Ovary (tissue), 9 donors: ENCODE data around the gene PTGFR. TPM values are rescaled to one million over a fixed set of nuclear protein-coding genes. Genes with fewer than 3 reads are reported as not detected.

Experiments
- DNase-seq, 5 donors: peaks; one replicate each; pipeline ENCODE4 v3.0.0-alpha.2; 2019 to 2020
- H3K27ac ChIP-seq, 2 donors: fragments of 200-600 bp; one replicate each; pipeline versions ENCODE4 v1.5.1 to v1.8.0; 2019 to 2022
- H3K27me3 ChIP-seq: fragments of 200-600 bp; one replicate; pipeline ENCODE4 v1.8.0; 2022
- H3K36me3 ChIP-seq: fragments of 200-600 bp; sonication (generic); one replicate; pipeline ENCODE4 v1.5.1; 2019
- H3K4me1 ChIP-seq: one replicate; pipeline ENCODE4 v1.8.1; 2013; ENCODE audit warnings: mild to moderate bottlenecking, moderate library complexity; ENCODE audit not compliant: insufficient read depth
- H3K4me3 ChIP-seq: fragments of 200-600 bp; sonication (generic); one replicate; pipeline ENCODE4 v1.5.1; 2017
- H3K9me3 ChIP-seq, 2 donors: fragments of 200-600 bp in 1 of 2; sonication (generic) in 1 of 2; one replicate each; pipeline versions ENCODE4 v1.5.1 to v1.8.1; 2013 to 2019; ENCODE audit warnings: mild to moderate bottlenecking in 1 of 2, moderate library complexity in 1 of 2
- EP300 ChIP-seq: sonication (generic); formaldehyde crosslinking; IDR thresholded peaks from one replicate; pipeline ENCODE4 v1.6.1; 2017; ENCODE audit warnings: antibody characterized with exemption
- POLR2A ChIP-seq: fragments of 450-650 bp; IDR thresholded peaks from one replicate; pipeline ENCODE4 v1.6.1; 2017; ENCODE audit warnings: antibody characterized with exemption, mild to moderate bottlenecking, moderate library complexity
- WGBS, 3 donors: extraction: QIAGEN DNeasy Blood & Tissue Kit in 1 of 3; methylation state at CpG; one replicate each; pipeline versions ENCODE4 v1.1.5 to v1.1.7; 2013 to 2017; 5-methylcytosine and 5-hydroxymethylcytosine counted together
- intact Hi-C, 4 donors: fragments of 100-400 bp; cut with DNase I; formaldehyde crosslinking; loops; one replicate each; pipeline versions ENCODE4 v1.11.0 to v1.15.1; 2022 to 2023
- polyA plus RNA-seq, 2 donors: library from polyadenylated mRNA; stranded (reverse); fragments of 200-250 nt in 1 of 2; fragments of 350-450 nt in 1 of 2; fragmentation: Illumina TruSeq in 1 of 2; extraction: RNeasy Lipid Tissue Mini Kit (QIAGEN cat#74804) in 1 of 2; gene quantifications; one replicate each; pipeline ENCODE4 v1.2.3, GENCODE V29; 2013 to 2014
- total RNA-seq, 7 donors: library from RNA; depleted of rRNA in 2 of 7; stranded (reverse); fragments of >200 nt in 2 of 7; fragmentation: NEBNext Ultra II Directional in 3 of 7; extraction: Animal tissue kit (Norgen Biotek cat#: 25700) in 3 of 7; gene quantifications; one replicate each; pipeline versions ENCODE4 v1.1.0 to v1.2.4, GENCODE V29; 2016 to 2023
- TF ChIP-seq, protein P1 (sequence below), 3 donors: fragments of 450-650 bp in 2 of 3; fragments of 200-600 bp in 1 of 3; IDR thresholded peaks; one replicate each; pipeline versions ENCODE4 v1.5.1 to v1.8.0; 2016 to 2022; ENCODE audit warnings: antibody characterized with exemption in 3 of 3, mild to moderate bottlenecking in 1 of 3
- donor health status: DM: no; HTN: no; CAD: no; lungs with moderate emphysema.
- donor health status: DM: no; HTN: no; CAD: no.
- donor health status: Bipolar disorder and iron deficiency.
- donor health status: DM: yes; HTN: yes; CAD: no.
- donor health status: DM: no; HTN: no; CAD: no.
- donor health status: DM: yes; HTN: yes; CAD: no.

The PTGFR gene
- total and polyA plus RNA-seq, 9 donors: 2.0 to 42.6 (median 3.8) TPM

DNA sequence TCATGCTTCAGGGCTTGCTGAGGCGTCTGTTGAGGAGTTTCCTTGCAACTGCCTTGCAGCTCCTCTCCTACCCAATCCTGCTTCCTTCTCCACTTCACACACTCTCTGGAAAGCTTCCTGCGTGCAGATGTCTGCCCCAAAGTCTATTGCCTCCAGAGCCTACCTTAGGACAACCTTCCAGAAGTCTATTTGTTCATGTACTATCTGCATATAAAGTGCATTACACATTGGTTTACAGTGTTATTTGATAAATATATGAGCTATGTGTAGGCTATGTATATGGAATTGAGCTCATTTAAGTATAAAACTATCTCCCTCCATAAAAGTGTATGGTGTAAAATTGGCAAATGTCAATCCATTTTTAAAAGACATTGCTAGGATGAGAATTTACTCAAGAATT is 9.8 kb downstream of the PTGFR start:
- WGBS, 3 donors: 68 to 82% (median 69%) methylated on average over 2 of the region's 2 CpGs
- TF ChIP-seq POLR2A (no peak), EP300 (no peak)
- TF ChIP-seq, protein P1, sequence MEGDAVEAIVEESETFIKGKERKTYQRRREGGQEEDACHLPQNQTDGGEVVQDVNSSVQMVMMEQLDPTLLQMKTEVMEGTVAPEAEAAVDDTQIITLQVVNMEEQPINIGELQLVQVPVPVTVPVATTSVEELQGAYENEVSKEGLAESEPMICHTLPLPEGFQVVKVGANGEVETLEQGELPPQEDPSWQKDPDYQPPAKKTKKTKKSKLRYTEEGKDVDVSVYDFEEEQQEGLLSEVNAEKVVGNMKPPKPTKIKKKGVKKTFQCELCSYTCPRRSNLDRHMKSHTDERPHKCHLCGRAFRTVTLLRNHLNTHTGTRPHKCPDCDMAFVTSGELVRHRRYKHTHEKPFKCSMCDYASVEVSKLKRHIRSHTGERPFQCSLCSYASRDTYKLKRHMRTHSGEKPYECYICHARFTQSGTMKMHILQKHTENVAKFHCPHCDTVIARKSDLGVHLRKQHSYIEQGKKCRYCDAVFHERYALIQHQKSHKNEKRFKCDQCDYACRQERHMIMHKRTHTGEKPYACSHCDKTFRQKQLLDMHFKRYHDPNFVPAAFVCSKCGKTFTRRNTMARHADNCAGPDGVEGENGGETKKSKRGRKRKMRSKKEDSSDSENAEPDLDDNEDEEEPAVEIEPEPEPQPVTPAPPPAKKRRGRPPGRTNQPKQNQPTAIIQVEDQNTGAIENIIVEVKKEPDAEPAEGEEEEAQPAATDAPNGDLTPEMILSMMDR (IDR thresholded peaks at IDR 0.05): no peak
- Histone ChIP-seq H3K9me3 (no peaks in the 10 kb centered on the region), H3K36me3 (no peaks in the 10 kb centered on the region), H3K27ac (no peak overlapping the region), H3K4me3 (no peak overlapping the region), H3K4me1 (no peaks in the 10 kb centered on the region), H3K27me3 (no peaks in the 10 kb centered on the region)
- intact Hi-C loops: no loop called here
- no peak for DNase-seq

DNA sequence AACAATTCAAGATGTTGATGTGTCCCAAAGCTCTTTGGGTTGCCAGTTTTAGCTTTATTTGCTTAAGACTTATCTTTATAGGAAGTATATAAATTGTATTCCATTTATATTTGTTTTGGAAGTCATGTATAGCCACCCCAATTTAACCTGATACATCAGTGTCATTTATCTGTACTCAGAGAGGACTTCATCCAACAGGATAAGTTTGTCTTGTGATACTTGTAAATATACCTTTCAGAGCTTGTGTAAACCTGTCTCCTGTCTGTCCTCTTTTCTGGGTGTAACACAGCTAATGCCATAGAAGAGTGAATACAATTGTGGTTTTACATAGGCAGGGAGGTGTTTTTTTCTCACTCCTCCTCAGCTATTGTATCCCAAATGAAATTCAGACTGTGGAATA is 10.4 kb downstream of the PTGFR start:
- TF ChIP-seq EP300 (no peak), POLR2A (no peak)
- TF ChIP-seq, protein P1 (IDR thresholded peaks at IDR 0.05): no peak
- Histone ChIP-seq H3K4me3 (no peak overlapping the region), H3K36me3 (no peaks in the 10 kb centered on the region), H3K9me3 (no peaks in the 10 kb centered on the region), H3K4me1 (no peaks in the 10 kb centered on the region), H3K27me3 (no peaks in the 10 kb centered on the region), H3K27ac (no peak overlapping the region)
- no peak for DNase-seq
- intact Hi-C loops: no loop called here

DNA sequence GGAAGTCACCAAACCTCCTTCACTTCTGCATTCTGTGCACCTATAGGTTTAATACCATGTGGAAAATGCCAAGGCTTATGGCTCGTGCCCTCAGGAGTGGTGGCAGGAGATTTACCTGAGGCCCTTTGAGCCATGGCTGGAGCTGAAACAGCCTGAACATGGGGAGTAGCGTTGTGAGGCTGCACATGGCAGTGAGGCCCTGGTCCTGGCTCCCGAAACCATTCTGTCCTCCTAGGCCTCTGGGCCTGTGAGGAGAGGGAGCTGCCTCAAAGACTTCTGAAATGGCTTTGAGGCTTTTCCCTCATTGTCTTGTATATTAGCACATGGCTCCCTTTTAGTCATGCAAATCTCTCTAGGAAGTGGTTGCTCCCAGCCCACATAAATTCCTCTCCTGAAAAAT is 20.6 kb downstream of the PTGFR start:
- Histone ChIP-seq H3K4me3 (no peak overlapping the region), H3K4me1 (no peaks in the 10 kb centered on the region), H3K9me3 (no peaks in the 10 kb centered on the region), H3K27me3 (no peaks in the 10 kb centered on the region), H3K36me3 (no peaks in the 10 kb centered on the region), H3K27ac (no peak overlapping the region)
- WGBS, 3 donors: 83 to 94% (median 88%) methylated on average over 3 of the region's 3 CpGs
- DNase-seq: no peak
- intact Hi-C loops: no loop called here
- no peak for TF ChIP-seq POLR2A
- TF ChIP-seq, protein P1 (IDR thresholded peaks at IDR 0.05): no peak
- no peak for TF ChIP-seq EP300

DNA sequence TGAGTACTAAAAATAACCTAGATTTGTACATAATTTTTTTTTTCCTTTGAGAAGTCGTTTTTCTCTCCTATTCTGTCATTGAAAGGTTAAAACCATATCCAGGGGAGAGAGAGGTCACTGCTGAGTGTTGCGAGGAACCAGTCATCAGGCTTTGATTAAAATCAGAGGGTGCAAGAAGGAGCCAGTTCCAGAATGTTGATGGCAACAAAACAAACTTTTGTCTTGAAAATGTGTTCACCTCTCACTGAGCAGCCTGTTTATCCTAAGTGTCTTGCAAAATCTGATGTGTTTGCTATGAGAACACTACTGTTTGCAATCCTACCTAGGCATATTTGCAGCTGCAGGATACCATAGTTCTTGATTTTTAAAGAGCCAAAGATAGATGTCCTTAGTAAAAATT is 25.9 kb downstream of the PTGFR start:
- no peak overlapping the region for H3K4me3 ChIP-seq
- 53 to 64% (median 57%) methylated on average over 2 of the region's 2 CpGs for WGBS, 3 donors
- no peak for DNase-seq
- H3K4me1 ChIP-seq: no peaks in the 10 kb centered on the region
- no peaks in the 10 kb centered on the region for H3K27me3 ChIP-seq
- no peak overlapping the region for H3K27ac ChIP-seq
- TF ChIP-seq POLR2A (no peak), EP300 (no peak)
- TF ChIP-seq, protein P1 (IDR thresholded peaks at IDR 0.05): no peak
- H3K36me3 ChIP-seq: no peaks in the 10 kb centered on the region
- H3K9me3 ChIP-seq: no peaks in the 10 kb centered on the region
- intact Hi-C loops: no loop called here

DNA sequence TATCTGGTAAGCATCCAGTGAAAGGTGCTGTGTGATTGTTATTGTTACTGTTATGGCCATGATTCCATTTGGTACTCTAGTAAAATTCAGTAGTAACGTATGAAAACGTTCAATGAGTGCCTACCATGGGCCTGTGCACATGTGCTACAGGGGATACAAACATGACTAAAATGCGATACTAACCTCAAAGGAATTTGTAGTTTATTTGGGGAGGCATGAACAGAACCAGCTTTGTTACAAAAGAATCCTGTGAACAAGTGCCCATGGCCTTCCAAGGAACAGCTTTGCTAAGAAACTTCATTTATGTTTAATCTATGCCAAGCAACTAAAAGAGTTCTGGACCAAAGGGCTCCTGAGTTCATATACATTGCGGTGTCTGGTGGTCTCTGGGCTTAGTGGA is 28.7 kb downstream of the PTGFR start:
- no peaks in the 10 kb centered on the region for H3K36me3 ChIP-seq
- DNase-seq: no peak
- no peak overlapping the region for H3K27ac ChIP-seq
- H3K27me3 ChIP-seq: no peaks in the 10 kb centered on the region
- TF ChIP-seq EP300: no peak
- TF ChIP-seq POLR2A: no peak
- no peak overlapping the region for H3K4me3 ChIP-seq
- no peaks in the 10 kb centered on the region for H3K9me3 ChIP-seq
- intact Hi-C loops: no loop called here
- WGBS, 3 donors: 88 to 92% (median 90%) methylated on average over 4 of the region's 4 CpGs
- H3K4me1 ChIP-seq: no peaks in the 10 kb centered on the region
